ENCODE data around the gene LIPA.
"Not testable (repeated sequence)": the region's sequence is repeated elsewhere in the genome, so short reads cannot be mapped to it uniquely, and the experiment has no call there.

The LIPA gene

DNA sequence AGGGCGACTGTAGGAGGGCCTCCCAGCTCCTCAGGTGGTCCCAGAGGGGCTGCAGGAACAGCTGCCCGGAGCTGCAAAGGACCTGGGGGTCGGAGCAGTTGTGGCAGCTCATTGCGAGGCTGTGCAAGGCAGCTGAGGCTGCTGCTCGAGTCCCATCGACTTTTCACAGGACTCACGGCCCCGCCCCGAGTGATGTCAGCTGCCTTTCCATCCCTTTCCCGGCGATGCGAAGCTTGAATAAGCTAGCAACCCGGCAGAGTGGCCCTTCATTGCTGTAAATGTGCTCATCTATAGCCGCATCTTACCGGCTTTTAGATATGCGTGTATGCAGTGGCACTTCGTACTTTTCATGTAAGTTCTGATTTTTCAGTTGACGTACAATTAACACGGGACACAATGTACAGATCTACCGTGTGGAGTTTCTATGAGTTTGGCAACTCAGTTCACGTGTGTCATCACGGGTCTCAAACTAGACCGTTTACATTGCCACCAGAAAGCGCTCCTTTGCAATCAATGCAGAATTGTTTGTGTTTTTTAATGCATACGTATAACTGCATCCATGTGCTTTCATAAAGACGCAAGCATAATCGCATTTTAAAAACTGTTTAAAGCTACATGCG, 44.3 kb downstream of the LIPA start, which contains the start of gene CH25H:
Gene CH25H, minus strand, starts transcription at position 137 of the 620 bp plus-strand sequence. Its CDS starts 25 bp downstream, at position 112.
- DNase-seq: peak; percentile 82

DNA sequence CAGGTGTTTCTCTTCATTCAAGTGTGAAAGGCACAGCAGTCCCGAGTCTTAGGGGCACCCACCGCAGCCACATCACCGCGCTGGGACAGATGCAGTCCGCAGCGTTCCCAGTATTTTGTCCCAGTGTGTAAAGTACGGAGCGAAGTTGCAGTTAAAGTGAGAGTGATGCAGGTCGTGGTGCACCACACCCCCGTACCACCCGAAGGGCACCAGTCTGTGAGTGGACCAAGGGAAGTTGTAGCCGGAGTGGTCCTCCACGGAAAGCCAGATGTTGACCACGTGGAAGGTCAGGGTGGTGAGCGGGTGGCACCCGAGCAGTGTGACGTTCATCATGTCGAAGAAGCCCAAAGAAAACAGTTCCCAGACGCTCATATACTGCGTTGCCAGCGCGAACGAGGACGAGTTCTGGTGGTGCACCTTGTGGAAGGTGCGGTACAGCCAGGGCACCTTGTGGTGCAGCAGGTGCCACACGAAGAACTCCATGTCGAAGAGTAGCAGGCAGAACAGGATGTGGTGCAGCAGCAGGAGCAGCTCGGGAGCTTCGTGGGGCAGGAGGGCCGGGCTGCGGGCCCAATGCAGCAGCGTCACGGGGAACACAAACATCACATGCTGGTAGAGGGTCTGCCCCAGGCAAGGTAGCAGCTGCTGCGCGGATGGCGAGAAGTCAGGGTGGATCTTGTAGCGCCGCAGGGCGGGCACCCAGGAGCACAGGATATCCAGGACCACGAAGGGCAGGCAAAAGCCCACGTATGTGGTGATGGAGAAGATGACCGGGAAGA, 45.0 kb downstream of the LIPA start:
- peak; percentile 40 for DNase-seq

DNA sequence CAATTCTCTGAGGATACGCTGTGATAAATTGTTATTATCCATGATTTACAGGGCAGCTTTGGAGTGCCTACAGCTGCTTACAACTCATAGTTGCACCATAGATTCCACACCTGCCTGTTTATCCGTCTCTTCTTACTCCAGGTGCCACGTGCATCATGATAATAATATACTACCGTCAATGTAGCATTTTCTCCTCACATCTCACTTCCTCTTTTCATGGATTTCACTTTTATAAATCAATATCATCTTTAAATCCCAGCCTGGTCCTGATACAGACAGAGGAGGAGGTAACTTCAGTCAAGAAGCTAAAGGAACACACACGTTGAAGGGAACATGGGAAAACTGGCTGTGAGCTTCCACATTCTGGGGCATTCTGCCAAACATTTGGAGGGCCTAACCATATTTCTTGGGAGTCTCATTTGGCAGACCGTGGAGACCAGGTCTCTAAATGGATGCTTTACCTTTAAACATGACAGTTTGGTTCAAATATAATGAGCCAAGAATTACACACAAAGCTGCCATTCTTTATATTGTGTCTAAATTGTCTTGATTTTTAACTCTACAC, 46.9 kb downstream of the LIPA start:
- DNase-seq: no peak

DNA sequence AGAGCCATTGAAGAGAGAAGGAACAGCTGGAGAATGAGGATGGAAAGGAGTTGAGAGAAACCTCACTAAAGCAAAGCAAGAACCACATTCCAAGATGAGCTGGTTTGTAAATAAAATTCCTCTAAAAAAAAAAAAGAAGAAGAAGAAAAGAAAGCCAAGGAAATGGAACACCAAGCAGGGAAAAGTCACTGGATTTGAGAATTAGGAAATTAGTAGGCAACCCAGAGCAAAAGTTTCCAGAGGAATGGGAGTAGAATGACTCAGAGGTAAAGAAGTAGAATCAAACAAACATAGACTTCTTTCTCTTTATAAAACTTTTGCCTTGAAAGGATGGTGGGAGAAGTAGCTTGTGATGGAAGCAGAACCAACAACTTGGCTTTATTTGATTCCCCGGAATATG, 48.3 kb downstream of the LIPA start:
- DNase-seq: no peak

DNA sequence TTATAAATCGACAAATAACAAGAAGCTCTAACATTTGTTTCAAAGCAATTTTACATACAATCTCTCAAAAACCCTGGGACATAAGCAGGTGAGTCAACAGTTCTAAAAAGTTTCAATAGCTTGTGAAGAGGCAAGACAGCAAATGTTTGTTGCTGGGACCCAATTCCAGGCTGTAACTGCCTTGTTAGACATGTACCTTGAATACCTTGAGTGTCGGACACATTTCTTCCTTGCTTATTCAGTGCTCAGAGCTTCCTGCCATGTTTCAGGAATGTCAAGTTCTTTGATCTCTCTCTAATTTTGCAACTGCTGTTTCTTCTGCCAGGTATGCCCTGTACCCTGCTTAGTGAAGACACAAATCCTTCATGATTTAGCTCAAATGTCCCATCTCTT, 49.5 kb downstream of the LIPA start:
- no peak for DNase-seq

DNA sequence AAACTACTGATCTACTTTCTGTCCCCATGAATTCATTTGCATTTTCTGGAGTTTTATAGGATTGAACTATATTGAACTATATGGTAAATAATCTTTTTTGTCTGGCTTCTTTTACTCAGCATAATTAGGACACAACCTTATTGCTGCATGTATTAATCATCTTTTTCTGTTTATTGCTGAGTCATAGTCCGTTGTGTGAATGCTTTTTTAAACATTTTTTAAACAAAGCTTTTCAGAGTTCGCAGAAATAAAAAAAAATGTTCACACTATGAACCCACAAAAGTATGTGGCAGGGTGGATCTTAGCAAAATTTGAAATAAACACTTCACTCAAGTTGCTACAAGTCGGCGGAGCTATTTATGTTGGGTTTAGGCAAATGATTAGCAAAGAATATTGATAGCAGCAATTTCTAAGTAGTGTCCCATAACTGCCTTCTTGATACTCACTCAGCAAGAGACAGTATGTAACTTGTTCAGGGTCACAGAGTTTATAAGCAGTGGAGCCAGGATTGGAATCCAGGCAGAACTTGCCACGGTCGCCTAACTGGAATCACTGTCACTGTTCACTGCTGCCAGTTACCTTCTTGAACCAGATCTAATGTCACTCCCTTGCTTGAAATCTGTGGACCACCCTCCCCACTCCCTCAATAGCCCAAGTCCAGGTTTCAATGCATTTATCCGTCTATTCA, 50.1 kb downstream of the LIPA start:
- no peak for DNase-seq

DNA sequence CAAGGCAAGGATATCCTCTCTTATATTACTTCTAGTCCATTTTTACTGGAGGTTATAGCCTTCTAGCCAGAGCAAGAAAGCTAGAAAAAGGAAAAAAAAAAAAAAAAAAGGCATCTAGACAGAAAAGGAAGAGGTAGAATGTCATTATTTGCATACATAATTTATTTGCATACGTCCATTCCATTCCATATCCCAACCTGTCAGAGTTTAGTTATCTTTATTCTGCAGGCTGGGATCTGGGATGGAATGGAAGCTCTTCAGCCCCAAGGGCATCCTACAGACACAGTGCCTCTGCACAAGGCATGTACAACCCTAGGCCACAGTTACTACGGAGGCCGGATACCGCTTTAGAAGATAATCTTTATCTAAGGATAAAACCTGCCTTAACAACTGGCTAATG, 54.1 kb downstream of the LIPA start:
- DNase-seq: no peak

DNA sequence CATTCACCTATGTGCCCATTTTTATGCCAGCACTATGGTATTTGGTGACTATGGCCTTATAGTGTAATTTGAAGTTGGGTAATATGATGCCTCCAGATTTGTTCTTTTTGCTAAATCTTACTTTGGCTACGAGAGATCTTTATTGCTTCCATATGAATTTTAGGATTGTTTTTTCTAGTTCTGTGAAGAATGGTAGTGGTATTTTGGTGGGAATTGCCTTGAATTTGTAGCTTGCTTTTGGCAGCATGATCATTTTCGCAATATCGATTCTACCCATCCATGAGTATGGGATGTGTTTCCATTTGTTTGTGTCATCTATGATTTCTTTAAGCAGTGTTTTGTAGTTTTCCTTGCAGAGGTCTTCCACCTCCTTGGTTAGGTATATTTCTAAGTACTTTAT, 60.3 kb downstream of the LIPA start:
- not testable (repeated sequence) for DNase-seq

DNA sequence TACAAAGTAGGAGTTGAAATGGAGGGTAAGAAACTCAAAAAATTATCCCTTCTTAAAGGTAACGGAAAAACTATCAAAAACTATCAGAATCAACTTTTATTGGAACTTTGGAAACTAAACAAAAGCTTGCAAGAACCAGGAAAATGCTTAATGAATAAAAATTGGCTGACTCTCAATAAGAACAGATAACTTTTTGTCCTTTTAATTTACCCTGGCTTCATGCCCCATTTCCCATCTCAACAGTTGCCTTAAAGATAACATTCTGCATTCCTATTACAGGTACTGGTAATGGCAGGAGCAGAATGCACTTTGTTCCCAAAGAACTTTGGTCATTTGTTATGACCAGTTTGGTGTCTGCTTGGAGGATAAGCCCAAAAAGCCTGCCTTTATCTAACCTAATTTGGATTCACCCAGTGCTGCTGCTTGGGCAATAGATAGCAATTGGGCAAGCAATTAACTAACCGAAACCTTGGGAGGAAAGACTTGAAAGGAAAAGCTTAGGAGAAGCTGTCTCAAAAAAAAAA, 62.3 kb downstream of the LIPA start:
- no peak for DNase-seq

DNA sequence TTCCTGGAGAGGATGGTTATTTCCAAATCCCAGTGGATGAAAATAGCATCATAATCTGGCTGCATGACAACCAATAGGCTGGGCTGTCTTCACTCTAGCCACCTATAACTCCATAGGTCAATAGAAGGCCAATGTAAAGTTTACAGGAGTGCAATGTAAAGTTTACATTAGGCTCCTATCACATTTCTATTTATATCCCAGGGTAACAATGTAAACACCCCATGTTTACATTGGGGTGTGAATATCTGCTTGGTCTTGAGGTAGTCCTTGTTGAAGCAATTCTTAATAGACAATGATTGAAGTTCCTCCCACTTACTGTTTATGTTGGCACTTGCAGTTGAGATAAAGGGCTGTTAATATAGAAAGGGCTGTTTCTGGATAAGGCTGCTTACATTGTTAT, 65.9 kb downstream of the LIPA start:
- no peak for DNase-seq

DNA sequence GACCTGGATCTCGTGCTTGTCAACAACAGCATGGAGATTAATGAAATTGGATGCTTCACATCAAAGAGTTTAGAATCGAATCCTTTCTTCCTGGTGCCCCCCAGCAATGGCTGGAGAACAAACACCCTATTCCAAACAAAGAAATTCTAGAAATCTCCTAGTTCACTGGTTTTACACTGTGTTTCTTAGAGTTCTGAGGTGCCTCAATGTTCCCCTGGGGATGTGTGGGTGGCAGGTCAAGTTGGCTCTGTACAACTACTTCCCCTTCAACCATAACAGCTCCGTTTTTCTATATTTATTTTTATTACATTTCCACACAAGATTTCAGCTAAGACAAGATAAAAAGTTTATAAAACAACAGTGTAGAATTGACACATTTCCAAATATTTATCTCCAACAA, 66.9 kb downstream of the LIPA start:
- DNase-seq: no peak

DNA sequence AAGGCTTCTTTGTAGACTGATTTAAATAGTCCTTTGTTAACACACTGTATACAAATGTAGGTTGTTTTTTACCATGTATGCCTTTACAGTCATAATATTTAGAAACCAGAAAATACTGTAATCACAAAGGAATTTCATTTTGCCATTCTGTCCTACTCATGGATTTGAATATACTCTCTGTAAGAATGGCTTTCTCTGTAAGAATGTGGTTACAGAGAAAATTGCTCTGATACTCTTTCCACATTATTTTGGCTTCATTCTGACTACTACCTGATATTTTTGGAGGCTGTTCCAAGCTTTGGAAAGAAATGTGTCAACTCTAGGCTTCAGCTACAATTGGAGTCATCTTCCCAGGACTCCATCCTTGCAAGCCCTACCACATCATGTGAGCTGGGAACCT, 68.0 kb downstream of the LIPA start:
- DNase-seq: no peak

DNA sequence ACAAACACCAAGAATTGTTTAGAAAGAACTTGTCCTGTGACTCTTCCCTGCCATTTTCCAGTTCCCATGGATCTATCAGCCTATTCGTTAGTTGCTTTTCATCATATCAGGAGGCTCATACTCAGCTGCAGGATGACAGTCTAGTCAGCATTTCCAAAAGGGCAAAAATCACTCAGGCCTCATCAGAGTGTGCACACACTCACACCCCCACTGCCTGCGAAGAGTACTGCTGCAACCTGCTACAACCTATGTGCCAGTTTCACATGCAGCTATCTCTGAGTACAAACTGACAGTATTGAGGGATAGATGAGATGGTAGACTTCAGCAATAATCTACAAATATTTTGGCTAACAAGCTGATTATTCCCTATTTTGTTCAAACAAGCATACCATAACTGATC, 68.7 kb downstream of the LIPA start:
- no peak for DNase-seq

DNA sequence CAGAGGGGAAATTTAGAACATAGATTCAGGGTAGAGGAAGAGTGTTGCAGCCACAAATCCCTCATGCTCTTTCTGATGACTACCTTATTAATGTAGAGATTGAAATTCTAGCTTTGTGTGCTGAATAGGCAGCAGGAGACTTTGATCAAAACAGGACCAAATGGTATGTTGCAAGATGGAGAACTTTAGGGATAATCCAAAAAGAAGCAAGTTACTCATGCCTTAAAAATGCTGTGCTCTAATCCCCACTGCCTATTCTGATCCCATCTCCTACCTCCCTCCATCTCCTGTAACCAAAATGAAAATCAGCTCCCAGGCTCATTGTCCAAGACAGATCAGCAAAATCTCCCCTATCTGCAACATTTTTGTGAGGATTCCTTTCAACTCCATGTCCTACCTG, 75.8 kb downstream of the LIPA start:
- DNase-seq: no peak

DNA sequence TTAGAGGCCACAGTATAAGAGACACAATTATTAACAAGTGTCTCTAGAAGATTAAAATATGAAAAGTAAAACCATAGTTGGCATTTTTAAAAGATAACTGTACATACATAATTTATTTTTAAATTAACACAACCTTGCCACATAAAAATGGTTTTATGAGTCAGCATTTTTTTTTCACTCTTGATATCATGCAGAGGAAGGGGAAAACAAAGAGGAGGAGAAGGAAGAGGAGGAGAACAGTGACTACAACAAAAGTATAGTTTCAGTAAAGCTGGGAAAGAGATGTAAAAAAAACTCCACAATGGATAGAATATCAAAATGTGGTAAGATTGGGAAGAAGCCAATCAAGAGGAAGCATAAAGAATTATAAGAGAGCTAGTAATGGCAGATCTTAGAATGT, 78.5 kb downstream of the LIPA start:
- no peak for DNase-seq

DNA sequence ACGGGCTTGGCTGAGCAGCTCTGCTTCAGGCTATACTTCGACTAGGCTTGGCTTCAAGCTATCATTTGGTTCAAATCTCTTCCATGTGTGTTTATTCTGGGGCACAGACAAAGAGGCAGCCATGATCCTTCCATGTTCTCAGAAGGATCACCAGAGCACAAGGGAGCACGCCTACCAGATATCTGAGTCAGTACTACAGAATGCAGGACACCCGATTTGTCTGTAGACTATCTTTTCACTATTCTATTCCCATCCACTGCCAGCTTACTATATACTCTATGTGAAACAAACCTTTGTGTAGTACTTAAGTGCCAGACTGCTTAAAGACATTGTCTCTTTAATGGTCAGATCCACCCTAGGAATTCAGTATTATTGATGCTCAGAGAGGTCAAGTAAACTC, 79.6 kb downstream of the LIPA start:
- peak; percentile 45 for DNase-seq

DNA sequence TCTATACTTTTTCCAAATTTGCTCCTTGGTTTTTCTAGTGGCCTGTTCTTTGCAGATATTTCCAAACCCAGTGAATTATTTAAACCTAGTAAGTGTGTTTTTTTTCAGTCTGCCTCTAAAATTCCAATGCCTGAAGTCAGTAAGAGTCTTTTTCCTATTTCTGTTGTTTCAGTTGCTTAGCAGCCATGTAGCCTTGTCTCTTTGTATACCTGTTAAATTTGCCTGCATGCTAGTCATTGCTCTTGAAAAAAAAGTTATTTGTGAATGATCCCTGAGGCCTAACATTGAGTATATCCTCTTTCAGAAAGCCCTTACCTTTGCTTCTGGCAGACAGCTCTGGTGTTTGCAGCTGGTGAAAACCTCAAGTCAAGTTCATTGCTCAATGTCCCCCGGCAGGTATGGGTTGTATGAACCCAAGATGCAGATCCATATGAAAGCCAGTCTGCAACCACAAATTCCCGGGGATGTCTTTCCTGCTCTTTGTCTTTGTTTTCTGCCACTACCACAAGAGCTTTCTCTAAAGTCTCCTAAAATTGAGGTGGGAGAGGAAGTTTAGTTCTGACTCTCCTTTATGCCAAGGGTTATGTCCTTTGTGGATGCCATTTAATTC, 80.2 kb downstream of the LIPA start:
- DNase-seq: no peak

DNA sequence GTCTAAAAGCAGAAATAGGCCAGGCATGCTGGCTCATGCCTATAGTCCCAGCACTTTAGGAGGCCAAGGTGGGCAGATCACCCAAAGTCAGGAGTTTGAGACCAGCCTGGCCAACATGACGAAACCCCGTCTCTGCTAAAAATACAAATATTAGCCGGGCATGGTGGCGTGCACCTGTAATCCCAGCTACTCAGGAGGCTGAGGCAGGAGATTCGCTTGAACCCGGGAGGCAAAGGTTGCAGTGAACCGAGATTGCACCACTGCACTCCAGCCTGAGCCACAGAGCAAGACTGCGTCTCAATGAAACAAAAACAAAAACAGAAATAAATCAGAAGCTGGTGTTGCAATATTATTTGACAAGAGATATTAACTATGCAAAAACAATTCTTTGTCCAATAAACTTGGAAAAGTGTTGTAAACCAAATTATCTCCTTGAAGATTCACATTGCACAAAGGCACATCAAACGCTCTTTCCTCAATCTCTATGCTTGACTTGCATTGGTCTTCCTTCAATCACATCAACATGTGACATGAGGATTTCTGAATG, 83.1 kb downstream of the LIPA start:
- DNase-seq: not testable (repeated sequence)

DNA sequence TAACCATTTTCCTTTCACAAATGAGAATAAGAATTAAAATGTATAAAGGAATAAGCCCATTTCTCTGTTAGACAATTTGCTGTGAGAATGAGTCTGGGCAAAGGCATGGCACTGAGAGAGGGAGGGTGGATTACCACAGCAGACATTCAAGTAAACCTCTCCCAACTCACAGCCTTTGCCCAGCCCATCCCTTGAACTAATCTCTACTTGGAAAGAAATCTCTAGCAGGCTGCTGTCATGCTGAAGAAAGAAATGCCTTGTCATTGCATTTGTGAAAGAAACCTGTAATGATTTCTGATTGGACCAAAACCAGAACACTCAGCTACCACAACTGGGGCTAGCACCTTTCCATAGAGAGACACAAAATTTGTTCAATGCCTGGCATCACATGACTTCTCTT, 83.7 kb downstream of the LIPA start:
- no peak for DNase-seq

DNA sequence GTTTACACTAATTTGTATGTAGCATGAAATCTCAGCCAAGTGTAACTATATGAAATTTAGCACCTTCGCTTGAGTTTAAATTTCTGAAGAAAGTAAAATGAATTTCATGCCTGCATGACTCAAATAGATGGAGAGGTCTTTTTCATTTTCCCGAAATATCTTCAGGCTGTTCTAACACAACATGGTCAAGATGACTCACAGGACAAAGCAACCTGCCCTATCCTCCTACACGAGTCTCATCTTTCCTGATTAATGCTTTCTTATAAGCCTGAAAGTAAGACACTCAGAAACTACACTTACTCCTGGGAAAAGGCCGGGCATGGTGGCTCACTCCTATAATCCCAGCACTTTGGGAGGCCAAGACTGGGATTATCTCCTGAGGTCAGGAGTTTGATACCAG, 85.7 kb downstream of the LIPA start:
- peak; percentile 22 for DNase-seq

DNA sequence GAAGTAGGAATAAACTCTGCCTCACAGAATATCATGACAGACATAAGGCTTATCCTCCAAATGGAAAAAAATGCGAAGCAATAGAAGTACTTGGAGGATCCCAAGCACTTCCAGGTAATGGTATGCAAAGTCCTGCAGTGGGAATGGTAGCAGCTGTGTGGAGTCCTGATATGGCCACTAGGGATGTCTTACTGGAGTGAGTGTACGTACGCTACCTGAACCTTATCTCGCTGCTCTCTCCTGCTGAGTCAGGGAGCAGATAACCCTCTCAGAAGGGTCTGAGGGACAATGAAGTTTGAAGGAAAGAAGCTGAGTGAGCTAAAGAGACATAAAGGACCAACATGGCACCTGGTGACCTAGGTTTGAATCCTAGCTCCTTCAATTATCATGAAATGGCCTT, 86.7 kb downstream of the LIPA start:
- no peak for DNase-seq

DNA sequence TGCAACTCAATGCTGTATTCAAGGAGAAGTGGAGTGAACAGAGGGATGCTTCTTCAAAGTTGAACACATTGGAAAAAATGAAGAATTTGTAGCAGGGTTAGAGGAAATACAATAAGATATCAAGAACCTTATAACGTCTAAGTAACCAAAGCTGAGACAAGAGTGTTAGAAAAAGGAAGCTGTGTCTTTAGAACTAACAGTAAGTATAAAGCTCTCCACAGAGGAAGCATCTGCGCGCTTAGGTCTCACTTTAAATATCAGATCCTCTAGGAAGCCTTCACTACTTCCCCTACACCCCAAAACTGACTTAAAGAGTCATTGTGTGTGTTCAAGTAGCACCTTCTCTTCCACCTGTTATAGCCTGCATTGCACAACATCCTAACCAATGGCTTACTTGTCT, 87.5 kb downstream of the LIPA start:
- DNase-seq: no peak
